Stimulated activated CD4-positive, alpha-beta T cell treated with anti-CD3 and anti-CD28 coated beads, TNF-alpha, amount 100 ng/mL, for 24 hours (primary cell): ENCODE data around the gene IL32.

Experiments
- DNase-seq, 3 experiments: peaks; one replicate each; pipeline ENCODE4 v3.0.0-alpha.2; 2020; ENCODE audit warnings: low read depth in 3 of 3

Gene IL32

GRCh38 chr16:3115561-3115960, 50.1 kb downstream of the IL32 start:
- no peak for DNase-seq

GRCh38 chr16:3118204-3118790, 52.9 kb downstream of the IL32 start:
- no peak for DNase-seq

DNA sequence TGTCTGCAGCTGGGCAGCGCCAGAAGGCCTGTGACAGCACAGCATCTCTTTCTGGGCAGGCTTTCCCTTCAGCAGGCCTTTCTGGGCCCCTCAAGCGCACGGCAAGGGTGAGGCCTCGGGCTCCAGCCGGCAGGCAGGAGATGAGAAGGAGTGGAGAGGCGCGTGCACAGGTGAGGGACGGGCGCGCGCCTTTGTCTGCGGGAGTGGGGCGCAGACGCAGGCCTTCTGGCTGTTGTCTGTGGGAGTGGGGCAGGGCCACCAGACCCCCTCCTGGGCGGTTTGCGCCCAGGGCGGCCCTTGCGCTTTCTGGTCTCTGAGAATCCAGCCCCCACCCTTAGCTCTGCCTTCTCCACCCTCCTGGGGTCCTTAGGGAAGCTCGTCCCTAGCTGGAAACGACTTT, 53.4 kb downstream of the IL32 start:
- no peak for DNase-seq
